ENCODE results near the gene IGSF21. TPM values are rescaled to one million over a fixed set of nuclear protein-coding genes. Genes with fewer than 3 reads are reported as not detected.

The IGSF21 gene
- total and polyA plus RNA-seq, 2 of the 8 experiments (the other 6 are each of a cell fraction or from before 2014, with no cell fraction given), result 22.5 to 28.5 TPM

DNA sequence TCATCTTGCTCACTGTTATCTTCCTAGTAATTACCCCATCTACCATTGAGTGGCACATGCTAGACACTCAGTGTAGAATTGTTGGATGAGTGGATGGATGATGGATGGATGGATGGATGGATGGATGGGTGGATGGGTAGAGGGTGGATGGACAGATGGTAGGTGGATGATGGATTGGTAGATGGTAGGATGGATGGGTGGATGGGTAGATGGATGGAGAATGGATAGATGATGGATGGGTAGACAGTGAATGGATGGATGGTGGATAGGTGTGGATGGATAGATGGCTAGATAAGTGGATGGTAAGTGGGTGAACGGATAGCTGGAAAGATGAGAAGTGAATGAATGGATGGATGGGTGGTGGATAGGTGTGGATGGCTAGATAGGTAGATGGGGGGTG, 207.9 kb downstream of the IGSF21 start:
- FAIRE-seq, result no peak
- H3K27ac ChIP-seq (ENCODE audit: low read depth, low read length), result no peak overlapping the region
- H2BK120ac ChIP-seq (replicated peaks; ENCODE audit: low read depth, low read length), result no peak overlapping the region
- no peak overlapping the region for H3K4ac ChIP-seq (replicated peaks; ENCODE audit: insufficient read length, low read depth, low read length)
- H3K27me3 ChIP-seq (replicated peaks in 1 of 4; ENCODE audit: control insufficient read depth in 3 of 4, extremely low read depth in 1 of 4, insufficient read depth in 3 of 4, low read length in 3 of 4), result no peaks in the 10 kb centered on the region
- no peak overlapping the region for H2AK5ac ChIP-seq (ENCODE audit: low read depth, low read length)
- H4K5ac ChIP-seq (ENCODE audit: insufficient read length, low read depth, low read length), result no peak overlapping the region
- ChIA-PET POLR2A (ENCODE audit: partially characterized antibody) (interaction anchor here (1.0 to 1.6 kb wide), 2 partner anchors 9 to 17 kb away, joined by 3 read pairs; no protein-coding TSS in a partner anchor), CTCF (ENCODE audit: partially characterized antibody) (interaction anchor here (1.2 to 12.2 kb wide), 9 partner anchors 10 to 654 kb away, joined by 3 to 132 read pairs (median 6); no protein-coding TSS in a partner anchor)
- no peak overlapping the region for H3K23ac ChIP-seq (ENCODE audit: insufficient read length)
- no peaks in the 10 kb centered on the region for H3K79me2 ChIP-seq (ENCODE audit: control insufficient read depth in 1 of 2, insufficient read depth in 2 of 2, low read length in 2 of 2)
- H2BK12ac ChIP-seq (ENCODE audit: low read depth, low read length), result no peak overlapping the region
- DNase-seq (ENCODE audit: low read depth in 1 of 2, low spot score in 2 of 2), result no peak
- H3K14ac ChIP-seq (ENCODE audit: insufficient read length), result no peak overlapping the region
- H2AFZ ChIP-seq (ENCODE audit: low read length), result no peak overlapping the region
- no peak overlapping the region for H4K8ac ChIP-seq (ENCODE audit: extremely low read depth, insufficient read depth, low read length)
- no peak overlapping the region for H3K9ac ChIP-seq (replicated peaks in 1 of 4; ENCODE audit: extremely low read depth in 1 of 4, low read depth in 3 of 4, low read length in 3 of 4)
- H3K18ac ChIP-seq (ENCODE audit: extremely low read depth, low read length), result no peak overlapping the region
- H4K91ac ChIP-seq (replicated peaks; ENCODE audit: insufficient read length, low read length), result no peak overlapping the region
- no peak overlapping the region for H2BK5ac ChIP-seq (ENCODE audit: low read depth, low read length)
- H4K20me1 ChIP-seq (replicated peaks in 1 of 2; ENCODE audit: control insufficient read depth in 1 of 2, insufficient read depth in 2 of 2, low read length in 2 of 2), result peaks cover 0 to 3% of the 10 kb centered on the region in 2 experiments
- H2BK15ac ChIP-seq (ENCODE audit: low read length), result no peak overlapping the region
- H2BK20ac ChIP-seq (ENCODE audit: low read length), result no peak overlapping the region
- H3K4me3 ChIP-seq (ENCODE audit: extremely low read depth in 1 of 4, insufficient read depth in 2 of 4, low read depth in 3 of 4, low read length in 4 of 4), result no peak overlapping the region
- H3K4me1 ChIP-seq (replicated peaks in 1 of 4; ENCODE audit: control insufficient read depth in 3 of 4, insufficient read depth in 4 of 4, low read length in 3 of 4), result no peaks in the 10 kb centered on the region; a peak in 1 of 7 replicates
- no peak for TF ChIP-seq RXRA (IDR thresholded peaks at IDR 0.05; ENCODE audit: insufficient read depth, low read depth, low read length)
- TF ChIP-seq KDM5A (IDR thresholded peaks at IDR 0.05; ENCODE audit: low read length), result no peak
- no peak for TF ChIP-seq POLR2A (IDR thresholded peaks at IDR 0.05; ENCODE audit: control extremely low read depth in 1 of 2, low read depth in 2 of 2, low read length in 2 of 2)
- no peak for TF ChIP-seq EP300 (IDR thresholded peaks at IDR 0.05; ENCODE audit: borderline replicate concordance in 1 of 2, low read depth in 2 of 2, low read length in 2 of 2)
- no peak for TF ChIP-seq CTBP2 (IDR thresholded peaks at IDR 0.05; ENCODE audit: borderline replicate concordance, insufficient read depth, insufficient read length, low read length)
- no peak for TF ChIP-seq NRF1 (IDR thresholded peaks at IDR 0.05; ENCODE audit: low read depth, low read length)
- no peak for TF ChIP-seq TAF1 (IDR thresholded peaks at IDR 0.05; ENCODE audit: low read depth, low read length)
- TF ChIP-seq POLR2AphosphoS5 (IDR thresholded peaks at IDR 0.05; ENCODE audit: low read depth, low read length), result no peak
- TF ChIP-seq RAD21 (IDR thresholded peaks at IDR 0.05 in 1 of 2, conservative IDR thresholded peaks at IDR 0.05 in 1 of 2; ENCODE audit: low read depth in 2 of 2, low read length in 2 of 2), result no peak
- no peaks in the 10 kb centered on the region for H3K9me3 ChIP-seq (ENCODE audit: insufficient read depth in 2 of 2, low read depth in 1 of 2, low read length in 1 of 2)
- peak overlapping the region; percentile 33 for H3K56ac ChIP-seq (replicated peaks; ENCODE audit: insufficient read length, low read depth, low read length)
- peaks cover 5% of the 10 kb centered on the region; the same call in 1 of the 2 replicates for H3K23me2 ChIP-seq (ENCODE audit: low read depth, low read length)
- WGBS, 2 experiments (ENCODE audit: extremely low coverage in 1 of 2, insufficient coverage in 1 of 2, insufficient read length in 1 of 2, insufficient replicate concordance in 2 of 2, low coverage in 1 of 2, low lambda C conversion rate in 2 of 2, missing lambda C conversion rate in 1 of 2), result 90% methylated on average over 1 of the region's 1 CpG; no CpG with 5 or more reads in 1 of the 2 experiments
- H3K4me2 ChIP-seq (ENCODE audit: insufficient read depth in 1 of 2, low read depth in 2 of 2, low read length in 2 of 2), result no peak overlapping the region
- no peaks in the 10 kb centered on the region; a peak in 1 of 8 replicates for H3K36me3 ChIP-seq (ENCODE audit: control insufficient read depth in 2 of 4, insufficient read depth in 4 of 4, low read length in 3 of 4)
- no peaks in the 10 kb centered on the region for H3K79me1 ChIP-seq (ENCODE audit: low read depth, low read length)
